Measurements from ENCODE around the gene PDS5B.
A peak's percentile ranks its signal among the peaks of the same experiment; 100 is the strongest.

Gene PDS5B

GRCh38 chr13:32581177-32581786 lies 5.0 kb upstream of the PDS5B start:
- TF ChIP-seq CTCF (IDR thresholded peaks at IDR 0.05; ENCODE audit: low read length, missing control alignments) = peak; percentile 53
- peak; percentile 65 for DNase-seq (ENCODE audit: low read depth)
- no peak overlapping the region for H3K4me3 ChIP-seq (replicated peaks; ENCODE audit: low read depth, low read length)

- no peak overlapping the region for H3K4me3 ChIP-seq (replicated peaks; ENCODE audit: low read depth, low read length)
- no peak for TF ChIP-seq CTCF (IDR thresholded peaks at IDR 0.05; ENCODE audit: low read length, missing control alignments)
- no peak for DNase-seq (ENCODE audit: low read depth)
Measured at GRCh38 chr13:32582281-32582680, 4.0 kb upstream of the PDS5B start.

- DNase-seq (ENCODE audit: low read depth) = no peak
- H3K4me3 ChIP-seq (replicated peaks; ENCODE audit: low read depth, low read length) = no peak overlapping the region
- no peak for TF ChIP-seq CTCF (IDR thresholded peaks at IDR 0.05; ENCODE audit: low read length, missing control alignments)
Measured at GRCh38 chr13:32582991-32583390, 3.3 kb upstream of the PDS5B start.

- TF ChIP-seq CTCF (IDR thresholded peaks at IDR 0.05; ENCODE audit: low read length, missing control alignments) = no peak
- DNase-seq (ENCODE audit: low read depth) = no peak
- peak overlapping the region; percentile 61 for H3K4me3 ChIP-seq (replicated peaks; ENCODE audit: low read depth, low read length)
Measured at GRCh38 chr13:32585550-32586079, 637 bp upstream of the PDS5B start.

- no peak for TF ChIP-seq CTCF (IDR thresholded peaks at IDR 0.05; ENCODE audit: low read length, missing control alignments)
- peak overlapping the region; percentile 67 for H3K4me3 ChIP-seq (replicated peaks; ENCODE audit: low read depth, low read length)
- DNase-seq (ENCODE audit: low read depth) = peak; percentile 69
Measured at GRCh38 chr13:32587011-32587810, 959 bp downstream of the PDS5B start.

- H3K4me3 ChIP-seq (replicated peaks; ENCODE audit: low read depth, low read length) = peak overlapping the region; percentile 67
- peak; percentile 30 for DNase-seq (ENCODE audit: low read depth)
- TF ChIP-seq CTCF (IDR thresholded peaks at IDR 0.05; ENCODE audit: low read length, missing control alignments) = no peak
Measured at GRCh38 chr13:32587811-32588170, 1.5 kb downstream of the PDS5B start.

Data from fibroblast of pulmonary artery (primary cell).